ENCODE data around the gene TBC1D24. TPM values are rescaled to one million over a fixed set of nuclear protein-coding genes. Genes with fewer than 3 reads are reported as not detected.

Gene TBC1D24
- total RNA-seq, 1 donor from 2014 or later: 12.6 TPM

DNA sequence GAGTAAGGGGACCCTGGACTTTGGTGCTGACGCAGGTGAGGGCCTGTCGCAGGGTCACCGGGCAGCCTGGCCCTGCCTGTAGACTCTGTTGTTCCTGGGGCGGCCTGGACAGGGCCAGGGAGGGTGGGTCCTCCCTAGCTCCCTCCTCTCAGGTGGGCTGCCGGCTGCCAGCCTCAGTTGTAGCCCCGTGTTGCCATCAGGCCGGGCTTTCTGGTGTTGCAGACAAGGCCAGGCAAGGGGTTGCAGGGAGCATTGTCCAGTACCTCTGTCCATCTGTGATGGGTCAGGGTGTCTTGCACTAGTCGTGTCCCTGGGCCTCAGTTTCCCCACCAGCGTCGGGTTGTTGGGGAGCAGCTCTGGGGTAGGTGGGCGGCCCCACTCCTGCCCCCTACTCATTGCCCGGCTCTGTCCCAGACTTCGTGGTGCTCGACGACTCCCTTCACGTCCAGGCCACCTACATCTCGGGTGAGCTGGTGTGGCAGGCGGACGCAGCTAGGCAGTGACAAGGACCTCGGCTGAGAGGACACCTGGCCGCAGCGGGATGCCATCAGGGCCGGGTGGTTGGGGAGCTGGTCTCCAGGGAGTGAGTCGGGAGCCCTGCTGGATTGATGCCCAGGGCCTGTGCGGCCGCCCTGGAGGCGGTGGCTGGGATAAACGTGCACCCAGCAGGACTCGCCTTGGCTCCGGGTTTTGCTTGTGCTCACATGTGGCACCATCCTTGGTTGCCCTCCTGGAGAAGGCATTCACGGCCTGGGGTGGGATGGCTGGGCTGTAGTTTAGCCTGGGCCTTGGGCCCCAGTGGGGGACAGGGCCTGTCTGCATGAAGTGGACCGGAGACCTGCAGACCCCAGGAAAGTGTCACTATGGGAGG is 54.4 kb downstream of the TBC1D24 start:
- no peaks in the 10 kb centered on the region for H3K9me3 Mint-ChIP-seq
- no peak overlapping the region for H3K27ac Mint-ChIP-seq
- ChIA-PET CTCF (no interaction called here), POLR2A (interaction anchor here (0.8 kb wide), 1 partner anchor 9 kb away, joined by 5 read pairs; the partner anchor contains the start of gene AMDHD2)
- peak; percentile 14 for DNase-seq
- no peak for TF ChIP-seq CTCF (IDR thresholded peaks at IDR 0.05)
- H3K27me3 Mint-ChIP-seq: no peaks in the 10 kb centered on the region
- no peak for ATAC-seq (ENCODE audit: low read depth)
- intact Hi-C loops (cut with micrococcal nuclease): no loop called here
- peaks cover 39% of the 10 kb centered on the region for H3K36me3 Mint-ChIP-seq (ENCODE audit: low read depth)
- peaks cover 19% of the 10 kb centered on the region for H3K4me1 Mint-ChIP-seq
- no peak overlapping the region for H3K4me3 Mint-ChIP-seq

- H3K27me3 Mint-ChIP-seq: no peaks in the 10 kb centered on the region
- intact Hi-C loops (cut with micrococcal nuclease): loop anchor here (10.0 kb wide), 1 partner anchor 375 kb away; no protein-coding TSS in a partner anchor
- no peak overlapping the region for H3K27ac Mint-ChIP-seq
- ChIA-PET CTCF (no interaction called here), POLR2A (interaction anchor here (2.3 to 3.1 kb wide), 3 partner anchors 15 to 375 kb away, joined by 9 to 38 read pairs (median 16); partner anchors contain the start of genes ATP6V0C and TRAF7)
- DNase-seq: peak; percentile 12
- H3K36me3 Mint-ChIP-seq (ENCODE audit: low read depth): peaks cover 31% of the 10 kb centered on the region
- H3K9me3 Mint-ChIP-seq: no peaks in the 10 kb centered on the region
- no peak for ATAC-seq (ENCODE audit: low read depth)
- TF ChIP-seq CTCF (IDR thresholded peaks at IDR 0.05): no peak
- H3K4me1 Mint-ChIP-seq: peaks cover 17% of the 10 kb centered on the region
- peak overlapping the region; percentile 46 for H3K4me3 Mint-ChIP-seq
These were observed 55.2 kb downstream of the TBC1D24 start for GRCh38 chr16:2529961-2530628.

- ChIA-PET POLR2A (interaction anchor here (0.6 to 3.2 kb wide), 9 partner anchors 10 to 846 kb away, joined by 3 to 76 read pairs (median 9); partner anchors contain the start of genes AMDHD2, ATP6V0C and TRAF7), CTCF (no interaction called here)
- no peak for DNase-seq
- Mint-ChIP-seq H3K27ac (peak overlapping the region; percentile 96), H3K4me3 (peak overlapping the region; percentile 97), H3K27me3 (no peaks in the 10 kb centered on the region), H3K4me1 (peaks cover 20% of the 10 kb centered on the region), H3K9me3 (no peaks in the 10 kb centered on the region), H3K36me3 (ENCODE audit: low read depth) (peaks cover 29% of the 10 kb centered on the region)
- intact Hi-C loops (cut with micrococcal nuclease): loop anchor here (10.0 kb wide), 1 partner anchor 374 kb away; no protein-coding TSS in a partner anchor
- no peak for ATAC-seq (ENCODE audit: low read depth)
- TF ChIP-seq CTCF (IDR thresholded peaks at IDR 0.05): no peak
These were observed 55.8 kb downstream of the TBC1D24 start for GRCh38 chr16:2530629-2531318.

GRCh38 chr16:2531371-2531695 is 56.4 kb downstream of the TBC1D24 start, which contains the start of gene CEMP1:
CEMP1 (minus strand) TSS chr16:2531408; CDS start chr16:2531073, 335 bp downstream.
- H3K27me3 Mint-ChIP-seq: no peaks in the 10 kb centered on the region
- intact Hi-C loops (cut with micrococcal nuclease): loop anchor here (10.0 kb wide), 1 partner anchor 373 kb away; no protein-coding TSS in a partner anchor
- H3K4me3 Mint-ChIP-seq: peak within 1 kb of the TSS; percentile 97
- peak within 1 kb of the TSS; percentile 96 for H3K27ac Mint-ChIP-seq
- H3K4me1 Mint-ChIP-seq: peaks cover 20% of the 10 kb centered on the region
- no peak for TF ChIP-seq CTCF (IDR thresholded peaks at IDR 0.05)
- CTCF ChIA-PET: no interaction called here
- ATAC-seq (ENCODE audit: low read depth): no peak
- no peak for DNase-seq
- peaks cover 24% of the 10 kb centered on the region for H3K36me3 Mint-ChIP-seq (ENCODE audit: low read depth)
- POLR2A ChIA-PET: interaction anchor here (0.6 to 3.2 kb wide), 10 partner anchors 7 to 846 kb away, joined by 3 to 76 read pairs (median 6); partner anchors contain the start of genes AMDHD2, ATP6V0C and TRAF7
- H3K9me3 Mint-ChIP-seq: no peaks in the 10 kb centered on the region

Measured in activated B cell treated with CpG ODN at 0.5 μM for 24 hours (primary cell).